K562 (cell line): Measurements from ENCODE around the gene TOX2. TPM values are rescaled to one million over a fixed set of nuclear protein-coding genes. Genes with fewer than 3 reads are reported as not detected.
A peak's percentile ranks its signal among the peaks of the same experiment; 100 is the strongest.

ENCODE experiments used
- ELF1 ChIP-seq: fragments of 200-800 bp; sonication (Bioruptor generic); IDR thresholded peaks from 2 replicates; pipeline ENCODE4 v1.6.1; 2016; ENCODE audit warnings: missing genetic modification characterization, missing compliant biosample characterization
- FOXA3 ChIP-seq, 2 experiments: fragments of 450-650 bp in 1 of 2; sonication (generic) in 1 of 2; formaldehyde crosslinking; IDR thresholded peaks in 1 of 2; conservative IDR thresholded peaks in 1 of 2; 2 replicates each; pipeline versions ENCODE4 v1.4.0 to v1.8.0; 2020 to 2022; ENCODE audit warnings: mild to moderate bottlenecking in 2 of 2, missing genetic modification reagents in 1 of 2
- GABPA ChIP-seq: fragments of 200-800 bp; sonication (Bioruptor generic); conservative IDR thresholded peaks from 2 replicates; pipeline ENCODE4 v1.6.1; 2016; ENCODE audit warnings: low read depth, missing genetic modification characterization, missing compliant biosample characterization
- GTF2E2 ChIP-seq: fragments of 200-800 bp; sonication (Bioruptor generic); IDR thresholded peaks from 2 replicates; pipeline ENCODE4 v1.6.1; 2016; ENCODE audit warnings: missing genetic modification characterization, missing compliant biosample characterization
- LEF1 ChIP-seq: fragments of 450-650 bp; IDR thresholded peaks from 2 replicates; pipeline ENCODE4 v1.6.1; 2016; ENCODE audit warnings: mild to moderate bottlenecking
- NFE2 ChIP-seq: IDR thresholded peaks from 2 replicates; pipeline ENCODE4 v1.6.1; 2014; ENCODE audit warnings: antibody characterized with exemption, low read depth
- SIN3B ChIP-seq: fragments of 450-650 bp; IDR thresholded peaks from 2 replicates; pipeline ENCODE4 v1.6.1; 2017; ENCODE audit warnings: low read depth, mild to moderate bottlenecking, moderate library complexity
- SMARCE1 ChIP-seq: fragments of 450-650 bp; IDR thresholded peaks from 2 replicates; pipeline ENCODE4 v1.7.1; 2016; ENCODE audit warnings: mild to moderate bottlenecking
- TCF3 ChIP-seq: sonication (generic); formaldehyde crosslinking; IDR thresholded peaks from 2 replicates; pipeline ENCODE4 v1.4.0; 2020; ENCODE audit warnings: mild to moderate bottlenecking, missing genetic modification reagents
- XRCC3 ChIP-seq: fragments of 450-650 bp; IDR thresholded peaks from 2 replicates; pipeline ENCODE4 v1.6.1; 2017; ENCODE audit warnings: mild to moderate bottlenecking, moderate library complexity
- ZNF124 ChIP-seq: sonication (generic); formaldehyde crosslinking; IDR thresholded peaks from 2 replicates; pipeline ENCODE4 v1.8.1; 2022; ENCODE audit warnings: missing genetic modification reagents
- polyA plus RNA-seq, 8 experiments: library from polyadenylated mRNA; depleted of rRNA in 4 of 8; stranded (reverse) in 5 of 8; unstranded in 3 of 8; fragments of >200 nt; fragmentation: Nextera tagmentation in 2 of 8; fragmentation: Illumina TruSeq in 1 of 8; extraction: Ambion mirVana in 2 of 8; extraction: Trizol in 1 of 8; gene quantifications; 2 replicates each; pipeline versions ENCODE4 v1.2.1 to v1.2.3, GENCODE V29; 2011 to 2014; ENCODE audit warnings: inconsistent platforms in 1 of 8, missing spikeins in 1 of 8
- total RNA-seq, 7 experiments: library from RNA; depleted of rRNA in 6 of 7; stranded (reverse); fragments of >200 nt in 6 of 7; fragmentation: Illumina TruSeq in 2 of 7; extraction: Trizol in 2 of 7; gene quantifications; 2 replicates each; pipeline versions ENCODE4 v1.2.1 to v1.2.3, GENCODE V29; 2011 to 2021; ENCODE audit warnings: low replicate concordance in 1 of 7
- TF ChIP-seq, protein P1 (sequence below), 3 experiments: fragments of 200-800 bp in 1 of 3; fragments of 250-450 bp in 1 of 3; fragments of 450-650 bp in 1 of 3; sonication (Bioruptor Pico) in 1 of 3; sonication (Bioruptor generic) in 1 of 3; formaldehyde crosslinking in 1 of 3; IDR thresholded peaks; 2 replicates each; pipeline versions ENCODE4 v1.6.1 to v1.8.0; 2016 to 2022; ENCODE audit warnings: mild to moderate bottlenecking in 2 of 3, missing genetic modification characterization in 2 of 3, missing compliant biosample characterization in 1 of 3, moderate library complexity in 1 of 3
- TF ChIP-seq, protein P2 (sequence below): sonication (generic); formaldehyde crosslinking; IDR thresholded peaks from 2 replicates; pipeline ENCODE4 v1.8.0; 2023; ENCODE audit warnings: mild to moderate bottlenecking, missing genetic modification reagents
- TF ChIP-seq, protein P3 (sequence below): sonication (generic); formaldehyde crosslinking; IDR thresholded peaks from 2 replicates; pipeline ENCODE4 v1.8.1; 2023; ENCODE audit warnings: missing genetic modification reagents, mild to moderate bottlenecking, borderline replicate concordance

The TOX2 gene
- total and polyA plus RNA-seq, 9 of the 15 experiments (the other 6 are each of a cell fraction or from before 2014, with no cell fraction given): not detected

DNA sequence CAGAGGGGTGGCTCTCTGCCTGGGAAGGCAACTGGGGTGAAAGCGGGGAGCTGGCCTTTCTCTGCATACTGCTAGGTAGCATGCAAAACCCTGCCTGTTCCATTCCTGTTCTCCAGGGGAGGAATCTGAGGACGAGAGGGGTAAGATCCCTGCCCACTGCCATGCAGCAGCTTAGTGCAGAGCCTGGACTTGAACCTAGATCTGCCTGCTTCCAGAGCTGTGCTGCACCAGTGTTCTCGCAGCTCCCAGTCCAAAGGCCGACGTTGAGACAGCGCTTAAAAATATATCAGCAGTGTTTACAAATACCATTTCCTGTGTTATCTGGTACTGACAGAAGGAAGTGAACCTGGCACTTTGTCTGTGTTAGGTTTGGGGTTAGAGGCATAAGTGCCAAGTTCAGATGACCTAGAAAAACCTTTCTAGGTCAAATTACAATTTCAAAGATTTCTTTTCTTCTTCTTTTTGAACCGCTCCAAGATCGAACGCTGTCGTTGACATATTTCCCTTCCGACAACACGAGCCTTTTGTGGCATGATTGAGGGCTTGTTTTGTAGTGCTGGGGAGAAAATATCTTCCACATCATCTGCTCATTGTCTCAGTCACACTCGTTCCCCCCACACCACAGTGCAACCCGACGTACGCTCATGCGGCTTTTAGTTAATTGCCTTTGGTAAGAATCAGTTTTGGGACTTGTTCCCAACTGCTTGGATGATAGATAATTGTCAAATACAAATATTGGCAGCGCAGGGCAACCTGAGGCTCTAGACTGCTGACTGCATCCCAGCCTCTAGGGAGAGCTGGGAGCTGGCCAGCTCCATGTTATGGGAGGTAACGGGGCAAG, 44.6 kb downstream of the TOX2 start (continued):
- TF ChIP-seq, protein P1, sequence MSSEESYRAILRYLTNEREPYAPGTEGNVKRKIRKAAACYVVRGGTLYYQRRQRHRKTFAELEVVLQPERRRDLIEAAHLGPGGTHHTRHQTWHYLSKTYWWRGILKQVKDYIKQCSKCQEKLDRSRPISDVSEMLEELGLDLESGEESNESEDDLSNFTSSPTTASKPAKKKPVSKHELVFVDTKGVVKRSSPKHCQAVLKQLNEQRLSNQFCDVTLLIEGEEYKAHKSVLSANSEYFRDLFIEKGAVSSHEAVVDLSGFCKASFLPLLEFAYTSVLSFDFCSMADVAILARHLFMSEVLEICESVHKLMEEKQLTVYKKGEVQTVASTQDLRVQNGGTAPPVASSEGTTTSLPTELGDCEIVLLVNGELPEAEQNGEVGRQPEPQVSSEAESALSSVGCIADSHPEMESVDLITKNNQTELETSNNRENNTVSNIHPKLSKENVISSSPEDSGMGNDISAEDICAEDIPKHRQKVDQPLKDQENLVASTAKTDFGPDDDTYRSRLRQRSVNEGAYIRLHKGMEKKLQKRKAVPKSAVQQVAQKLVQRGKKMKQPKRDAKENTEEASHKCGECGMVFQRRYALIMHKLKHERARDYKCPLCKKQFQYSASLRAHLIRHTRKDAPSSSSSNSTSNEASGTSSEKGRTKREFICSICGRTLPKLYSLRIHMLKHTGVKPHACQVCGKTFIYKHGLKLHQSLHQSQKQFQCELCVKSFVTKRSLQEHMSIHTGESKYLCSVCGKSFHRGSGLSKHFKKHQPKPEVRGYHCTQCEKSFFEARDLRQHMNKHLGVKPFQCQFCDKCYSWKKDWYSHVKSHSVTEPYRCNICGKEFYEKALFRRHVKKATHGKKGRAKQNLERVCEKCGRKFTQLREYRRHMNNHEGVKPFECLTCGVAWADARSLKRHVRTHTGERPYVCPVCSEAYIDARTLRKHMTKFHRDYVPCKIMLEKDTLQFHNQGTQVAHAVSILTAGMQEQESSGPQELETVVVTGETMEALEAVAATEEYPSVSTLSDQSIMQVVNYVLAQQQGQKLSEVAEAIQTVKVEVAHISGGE (CRISPR knock-in tag; IDR thresholded peaks at IDR 0.05): 0 out of 6 replicates have a peak, but pooled peaks of 1 of the 3 experiments have one; percentile 26
- TF ChIP-seq, protein P2, sequence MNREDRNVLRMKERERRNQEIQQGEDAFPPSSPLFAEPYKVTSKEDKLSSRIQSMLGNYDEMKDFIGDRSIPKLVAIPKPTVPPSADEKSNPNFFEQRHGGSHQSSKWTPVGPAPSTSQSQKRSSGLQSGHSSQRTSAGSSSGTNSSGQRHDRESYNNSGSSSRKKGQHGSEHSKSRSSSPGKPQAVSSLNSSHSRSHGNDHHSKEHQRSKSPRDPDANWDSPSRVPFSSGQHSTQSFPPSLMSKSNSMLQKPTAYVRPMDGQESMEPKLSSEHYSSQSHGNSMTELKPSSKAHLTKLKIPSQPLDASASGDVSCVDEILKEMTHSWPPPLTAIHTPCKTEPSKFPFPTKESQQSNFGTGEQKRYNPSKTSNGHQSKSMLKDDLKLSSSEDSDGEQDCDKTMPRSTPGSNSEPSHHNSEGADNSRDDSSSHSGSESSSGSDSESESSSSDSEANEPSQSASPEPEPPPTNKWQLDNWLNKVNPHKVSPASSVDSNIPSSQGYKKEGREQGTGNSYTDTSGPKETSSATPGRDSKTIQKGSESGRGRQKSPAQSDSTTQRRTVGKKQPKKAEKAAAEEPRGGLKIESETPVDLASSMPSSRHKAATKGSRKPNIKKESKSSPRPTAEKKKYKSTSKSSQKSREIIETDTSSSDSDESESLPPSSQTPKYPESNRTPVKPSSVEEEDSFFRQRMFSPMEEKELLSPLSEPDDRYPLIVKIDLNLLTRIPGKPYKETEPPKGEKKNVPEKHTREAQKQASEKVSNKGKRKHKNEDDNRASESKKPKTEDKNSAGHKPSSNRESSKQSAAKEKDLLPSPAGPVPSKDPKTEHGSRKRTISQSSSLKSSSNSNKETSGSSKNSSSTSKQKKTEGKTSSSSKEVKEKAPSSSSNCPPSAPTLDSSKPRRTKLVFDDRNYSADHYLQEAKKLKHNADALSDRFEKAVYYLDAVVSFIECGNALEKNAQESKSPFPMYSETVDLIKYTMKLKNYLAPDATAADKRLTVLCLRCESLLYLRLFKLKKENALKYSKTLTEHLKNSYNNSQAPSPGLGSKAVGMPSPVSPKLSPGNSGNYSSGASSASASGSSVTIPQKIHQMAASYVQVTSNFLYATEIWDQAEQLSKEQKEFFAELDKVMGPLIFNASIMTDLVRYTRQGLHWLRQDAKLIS (CRISPR knock-in tag): no peak
- TF ChIP-seq LEF1 (0 out of 2 replicates have a peak, but pooled peaks have one; percentile 24), GTF2E2 (no peak), XRCC3 (no peak), GABPA (tag) (peak; percentile 81), FOXA3 (CRISPR knock-in tag; conservative IDR thresholded peaks at IDR 0.05 in 1 of 2, IDR thresholded peaks at IDR 0.05 in 1 of 2) (peak; percentile 54 to 80; a peak in 3 of 4 replicates), TCF3 (CRISPR knock-in tag) (peak; percentile 74), NFE2 (no peak), SMARCE1 (peak; percentile 24; the same call in 1 of the 2 replicates), ELF1 (peak; percentile 35; the same call in 1 of the 2 replicates), ZNF124 (no peak), SIN3B (no peak)
- TF ChIP-seq, protein P3, sequence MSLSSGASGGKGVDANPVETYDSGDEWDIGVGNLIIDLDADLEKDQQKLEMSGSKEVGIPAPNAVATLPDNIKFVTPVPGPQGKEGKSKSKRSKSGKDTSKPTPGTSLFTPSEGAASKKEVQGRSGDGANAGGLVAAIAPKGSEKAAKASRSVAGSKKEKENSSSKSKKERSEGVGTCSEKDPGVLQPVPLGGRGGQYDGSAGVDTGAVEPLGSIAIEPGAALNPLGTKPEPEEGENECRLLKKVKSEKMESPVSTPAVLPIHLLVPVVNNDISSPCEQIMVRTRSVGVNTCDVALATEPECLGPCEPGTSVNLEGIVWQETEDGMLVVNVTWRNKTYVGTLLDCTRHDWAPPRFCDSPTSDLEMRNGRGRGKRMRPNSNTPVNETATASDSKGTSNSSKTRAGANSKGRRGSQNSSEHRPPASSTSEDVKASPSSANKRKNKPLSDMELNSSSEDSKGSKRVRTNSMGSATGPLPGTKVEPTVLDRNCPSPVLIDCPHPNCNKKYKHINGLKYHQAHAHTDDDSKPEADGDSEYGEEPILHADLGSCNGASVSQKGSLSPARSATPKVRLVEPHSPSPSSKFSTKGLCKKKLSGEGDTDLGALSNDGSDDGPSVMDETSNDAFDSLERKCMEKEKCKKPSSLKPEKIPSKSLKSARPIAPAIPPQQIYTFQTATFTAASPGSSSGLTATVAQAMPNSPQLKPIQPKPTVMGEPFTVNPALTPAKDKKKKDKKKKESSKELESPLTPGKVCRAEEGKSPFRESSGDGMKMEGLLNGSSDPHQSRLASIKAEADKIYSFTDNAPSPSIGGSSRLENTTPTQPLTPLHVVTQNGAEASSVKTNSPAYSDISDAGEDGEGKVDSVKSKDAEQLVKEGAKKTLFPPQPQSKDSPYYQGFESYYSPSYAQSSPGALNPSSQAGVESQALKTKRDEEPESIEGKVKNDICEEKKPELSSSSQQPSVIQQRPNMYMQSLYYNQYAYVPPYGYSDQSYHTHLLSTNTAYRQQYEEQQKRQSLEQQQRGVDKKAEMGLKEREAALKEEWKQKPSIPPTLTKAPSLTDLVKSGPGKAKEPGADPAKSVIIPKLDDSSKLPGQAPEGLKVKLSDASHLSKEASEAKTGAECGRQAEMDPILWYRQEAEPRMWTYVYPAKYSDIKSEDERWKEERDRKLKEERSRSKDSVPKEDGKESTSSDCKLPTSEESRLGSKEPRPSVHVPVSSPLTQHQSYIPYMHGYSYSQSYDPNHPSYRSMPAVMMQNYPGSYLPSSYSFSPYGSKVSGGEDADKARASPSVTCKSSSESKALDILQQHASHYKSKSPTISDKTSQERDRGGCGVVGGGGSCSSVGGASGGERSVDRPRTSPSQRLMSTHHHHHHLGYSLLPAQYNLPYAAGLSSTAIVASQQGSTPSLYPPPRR (CRISPR knock-in tag): no peak
